Neural progenitor cell (in vitro differentiated cells): ENCODE measurements around the gene CTDSP1. TPM values are rescaled to one million over a fixed set of nuclear protein-coding genes. Genes with fewer than 3 reads are reported as not detected.

Experiments used
- DNase-seq: peaks from one replicate; pipeline ENCODE4 v3.0.0-alpha.2; 2016; ENCODE audit warnings: low spot score
- H2AFZ ChIP-seq: fragments of 200-600 bp; sonication (generic); replicated peaks from 2 replicates; pipeline ENCODE4 v1.6.1; 2016; ENCODE audit warnings: antibody characterized with exemption
- H3F3A ChIP-seq: fragments of 200-600 bp; sonication (generic); 2 replicates; pipeline ENCODE4 v1.6.1; 2016; ENCODE audit warnings: antibody characterized with exemption, low read depth
- H3K27ac ChIP-seq: fragments of 200-600 bp; sonication (generic); 2 replicates; pipeline ENCODE4 v1.5.1; 2016; ENCODE audit warnings: mild to moderate bottlenecking
- H3K27me3 ChIP-seq: fragments of 200-600 bp; sonication (generic); 2 replicates; pipeline ENCODE4 v1.6.1; 2016; ENCODE audit warnings: mild to moderate bottlenecking, moderate library complexity
- H3K36me3 ChIP-seq: fragments of 200-600 bp; sonication (generic); 2 replicates; pipeline ENCODE4 v1.5.1; 2016
- H3K4me1 ChIP-seq: fragments of 200-600 bp; sonication (generic); 2 replicates; pipeline ENCODE4 v1.6.1; 2016; ENCODE audit warnings: mixed run types
- H3K4me2 ChIP-seq: fragments of 200-600 bp; sonication (generic); 2 replicates; pipeline ENCODE4 v1.6.1; 2016
- H3K4me3 ChIP-seq: fragments of 200-600 bp; sonication (generic); 2 replicates; pipeline ENCODE4 v1.5.1; 2016
- H3K79me2 ChIP-seq: fragments of 200-600 bp; sonication (generic); 2 replicates; pipeline ENCODE4 v1.6.1; 2016; ENCODE audit warnings: low read depth
- H3K9ac ChIP-seq: fragments of 200-600 bp; sonication (generic); 2 replicates; pipeline ENCODE4 v1.6.1; 2016
- H3K9me3 ChIP-seq: fragments of 200-600 bp; sonication (generic); 2 replicates; pipeline ENCODE4 v1.5.1; 2016; ENCODE audit warnings: low read depth
- H4K20me1 ChIP-seq: fragments of 200-600 bp; sonication (generic); 2 replicates; pipeline ENCODE4 v1.6.1; 2016; ENCODE audit warnings: low read depth
- H3K27ac Mint-ChIP-seq: 3 replicates; pipeline ENCODE4 v1.8.0; 2021; ENCODE audit warnings: mixed read lengths
- H3K27me3 Mint-ChIP-seq: 2 replicates; pipeline ENCODE4 v1.8.0; 2022; ENCODE audit warnings: low read depth, mild to moderate bottlenecking, inconsistent platforms, moderate library complexity, mixed read lengths; ENCODE audit not compliant: insufficient read depth
- H3K36me3 Mint-ChIP-seq: 3 replicates; pipeline ENCODE4 v1.8.0; 2021; ENCODE audit warnings: mixed read lengths
- H3K4me1 Mint-ChIP-seq: 3 replicates; pipeline ENCODE4 v1.8.0; 2021; ENCODE audit warnings: mixed read lengths
- H3K4me3 Mint-ChIP-seq: 3 replicates; pipeline ENCODE4 v1.8.0; 2021; ENCODE audit warnings: mild to moderate bottlenecking, moderate library complexity, mixed read lengths
- H3K9me3 Mint-ChIP-seq: 3 replicates; pipeline ENCODE4 v1.8.0; 2020; ENCODE audit warnings: mixed read lengths
- CTCF ChIP-seq: fragments of 200-600 bp; sonication (generic); IDR thresholded peaks from 2 replicates; pipeline ENCODE4 v1.5.1; 2017; ENCODE audit warnings: antibody characterized with exemption, mild to moderate bottlenecking
- EZH2 ChIP-seq: fragments of 200-600 bp; sonication (generic); IDR thresholded peaks from 2 replicates; pipeline ENCODE4 v1.6.1; 2017; ENCODE audit warnings: antibody characterized with exemption, mild to moderate bottlenecking, moderate library complexity
- EZH2phosphoT487 ChIP-seq: fragments of 200-600 bp; sonication (generic); IDR thresholded peaks from 2 replicates; pipeline ENCODE4 v1.6.1; 2017; ENCODE audit warnings: antibody characterized with exemption
- total RNA-seq: library from RNA; depleted of rRNA; stranded (reverse); fragments of >200 nt; gene quantifications from 2 replicates; pipeline ENCODE4 v1.2.3, GENCODE V29; 2015; ENCODE audit warnings: low replicate concordance

Gene CTDSP1
- total RNA-seq, 1 donor from 2014 or later = 31.3 TPM

- H4K20me1 ChIP-seq = no peaks in the 10 kb centered on the region
- H3K4me1 Mint-ChIP-seq = peaks cover 7% of the 10 kb centered on the region
- no peak overlapping the region for H2AFZ ChIP-seq
- peaks cover 8% of the 10 kb centered on the region for H3K4me1 ChIP-seq
- no peaks in the 10 kb centered on the region for H3K9me3 ChIP-seq
- peak overlapping the region; percentile 10 for H3K4me3 Mint-ChIP-seq
- peaks cover 19% of the 10 kb centered on the region for H3K27me3 Mint-ChIP-seq
- peaks cover 33% of the 10 kb centered on the region for H3F3A ChIP-seq
- H3K79me2 ChIP-seq = no peaks in the 10 kb centered on the region
- no peak overlapping the region for H3K4me3 ChIP-seq
- H3K36me3 Mint-ChIP-seq = no peaks in the 10 kb centered on the region
- no peak overlapping the region for H3K27ac Mint-ChIP-seq
- no peaks in the 10 kb centered on the region for H3K36me3 ChIP-seq
- H3K27ac ChIP-seq = no peak overlapping the region
- no peak for DNase-seq
- H3K4me2 ChIP-seq = no peak overlapping the region
- H3K27me3 ChIP-seq = no peaks in the 10 kb centered on the region
- no peaks in the 10 kb centered on the region for H3K9me3 Mint-ChIP-seq
- no peak overlapping the region for H3K9ac ChIP-seq
- TF ChIP-seq EZH2phosphoT487 (no peak), EZH2 (no peak), CTCF (no peak)
These were observed 29.1 kb upstream of the CTDSP1 start for GRCh38 chr2:218370410-218371063.

- Histone ChIP-seq H3K9me3 (no peaks in the 10 kb centered on the region), H3K4me3 (no peak overlapping the region), H3K4me1 (peaks cover 8% of the 10 kb centered on the region), H3K4me2 (no peak overlapping the region), H3F3A (peaks cover 26% of the 10 kb centered on the region), H3K27me3 (no peaks in the 10 kb centered on the region), H4K20me1 (no peaks in the 10 kb centered on the region), H2AFZ (no peak overlapping the region), H3K79me2 (no peaks in the 10 kb centered on the region), H3K27ac (no peak overlapping the region), H3K9ac (no peak overlapping the region), H3K36me3 (no peaks in the 10 kb centered on the region)
- Mint-ChIP-seq H3K36me3 (no peaks in the 10 kb centered on the region), H3K4me3 (no peak overlapping the region), H3K9me3 (no peaks in the 10 kb centered on the region), H3K27me3 (peaks cover 13% of the 10 kb centered on the region), H3K4me1 (peaks cover 7% of the 10 kb centered on the region), H3K27ac (no peak overlapping the region)
- no peak for DNase-seq
- TF ChIP-seq EZH2 = no peak
- TF ChIP-seq CTCF = no peak
- TF ChIP-seq EZH2phosphoT487 = no peak
These were observed 27.7 kb upstream of the CTDSP1 start for GRCh38 chr2:218371983-218372350.

- H3K79me2 ChIP-seq = no peaks in the 10 kb centered on the region
- H3K4me2 ChIP-seq = no peak overlapping the region
- Mint-ChIP-seq H3K36me3 (no peaks in the 10 kb centered on the region), H3K27ac (no peak overlapping the region), H3K27me3 (peaks cover 4% of the 10 kb centered on the region), H3K4me1 (no peaks in the 10 kb centered on the region), H3K9me3 (no peaks in the 10 kb centered on the region), H3K4me3 (no peak overlapping the region)
- TF ChIP-seq CTCF = no peak
- no peak for TF ChIP-seq EZH2
- TF ChIP-seq EZH2phosphoT487 = no peak
- no peaks in the 10 kb centered on the region for H3K27me3 ChIP-seq
- no peaks in the 10 kb centered on the region for H3K4me1 ChIP-seq
- no peaks in the 10 kb centered on the region for H4K20me1 ChIP-seq
- no peak overlapping the region for H3K4me3 ChIP-seq
- no peak overlapping the region for H2AFZ ChIP-seq
- no peaks in the 10 kb centered on the region for H3K9me3 ChIP-seq
- no peak overlapping the region for H3K9ac ChIP-seq
- H3F3A ChIP-seq = peaks cover 2% of the 10 kb centered on the region
- no peaks in the 10 kb centered on the region for H3K36me3 ChIP-seq
- no peak for DNase-seq
- H3K27ac ChIP-seq = no peak overlapping the region
These were observed 24.9 kb upstream of the CTDSP1 start for GRCh38 chr2:218374795-218375194.
